Liver (tissue), 9 donors: ENCODE data around the gene BLZF1. TPM values are rescaled to one million over a fixed set of nuclear protein-coding genes. Genes with fewer than 3 reads are reported as not detected.

Experiments used
- DNase-seq: peaks from one replicate; pipeline ENCODE4 v3.0.0-alpha.2; 2017; ENCODE audit warnings: low spot score
- H3K27ac ChIP-seq, 2 donors: one replicate each; pipeline ENCODE4 v1.7.0; 2013; ENCODE audit warnings: inconsistent platforms in 2 of 2, low read length in 2 of 2, control low read depth in 1 of 2, low read depth in 1 of 2, mild to moderate bottlenecking in 1 of 2
- H3K27me3 ChIP-seq, 4 donors: one replicate each; pipeline versions ENCODE4 v1.6.1 to v1.7.0; 2013; ENCODE audit warnings: low read length in 3 of 4, inconsistent platforms in 1 of 4, mild to moderate bottlenecking in 1 of 4, moderate library complexity in 1 of 4; ENCODE audit not compliant: control insufficient read depth in 4 of 4, insufficient read depth in 4 of 4
- H3K36me3 ChIP-seq, 4 donors: one replicate each; pipeline versions ENCODE4 v1.6.1 to v1.7.0; 2013; ENCODE audit warnings: low read length in 3 of 4, mild to moderate bottlenecking in 3 of 4, low read depth in 1 of 4, moderate library complexity in 1 of 4; ENCODE audit not compliant: control insufficient read depth in 4 of 4, insufficient read depth in 3 of 4
- H3K4me1 ChIP-seq, 4 donors: one replicate each; pipeline versions ENCODE4 v1.6.1 to v1.7.0; 2013; ENCODE audit warnings: low read length in 3 of 4, mild to moderate bottlenecking in 3 of 4, moderate library complexity in 1 of 4; ENCODE audit not compliant: control insufficient read depth in 4 of 4, insufficient read depth in 4 of 4
- H3K4me3 ChIP-seq, 3 donors: one replicate each; pipeline versions ENCODE4 v1.6.1 to v1.7.0; 2013; ENCODE audit warnings: low read length in 3 of 3, control low read depth in 1 of 3, low read depth in 1 of 3, mild to moderate bottlenecking in 1 of 3
- H3K9ac ChIP-seq, 2 donors: one replicate each; pipeline ENCODE4 v1.7.0; 2013; ENCODE audit warnings: low read length in 2 of 2, mild to moderate bottlenecking in 2 of 2, moderate library complexity in 2 of 2, control low read depth in 1 of 2, low read depth in 1 of 2
- H3K9me3 ChIP-seq, 4 donors: one replicate each; pipeline versions ENCODE4 v1.6.1 to v1.7.0; 2013; ENCODE audit warnings: low read length in 3 of 4; ENCODE audit not compliant: control insufficient read depth in 4 of 4
- FOXA1 ChIP-seq: IDR thresholded peaks from 2 replicates; pipeline ENCODE4 v1.6.1; 2016; ENCODE audit warnings: antibody characterized with exemption
- FOXA2 ChIP-seq: IDR thresholded peaks from 2 replicates; pipeline ENCODE4 v1.6.1; 2016; ENCODE audit warnings: antibody characterized with exemption
- GABPA ChIP-seq, 2 donors: IDR thresholded peaks in 1 of 2; conservative IDR thresholded peaks in 1 of 2; 2 replicates each; pipeline ENCODE4 v1.6.1; 2016; ENCODE audit warnings: antibody characterized with exemption in 2 of 2, mild to moderate bottlenecking in 1 of 2, moderate library complexity in 1 of 2
- HNF4A ChIP-seq, 2 donors: conservative IDR thresholded peaks; 2 replicates each; pipeline ENCODE4 v1.6.1; 2016; ENCODE audit warnings: antibody characterized with exemption in 2 of 2, mild to moderate bottlenecking in 2 of 2
- HNF4G ChIP-seq: IDR thresholded peaks from 2 replicates; pipeline ENCODE4 v1.6.1; 2016; ENCODE audit warnings: antibody characterized with exemption
- JUND ChIP-seq, 2 donors: IDR thresholded peaks; 2 replicates each; pipeline ENCODE4 v1.6.1; 2016; ENCODE audit warnings: antibody characterized with exemption in 2 of 2
- NR2F2 ChIP-seq: IDR thresholded peaks from 2 replicates; pipeline ENCODE4 v1.6.1; 2016; ENCODE audit warnings: antibody characterized with exemption
- RAD21 ChIP-seq, 2 donors: IDR thresholded peaks; 2 replicates each; pipeline ENCODE4 v1.6.1; 2016; ENCODE audit warnings: antibody characterized with exemption in 2 of 2, mild to moderate bottlenecking in 2 of 2
- RXRA ChIP-seq, 2 donors: IDR thresholded peaks; 2 replicates each; pipeline ENCODE4 v1.6.1; 2017 to 2018; ENCODE audit warnings: antibody characterized with exemption in 2 of 2, mild to moderate bottlenecking in 1 of 2
- SP1 ChIP-seq: IDR thresholded peaks from 2 replicates; pipeline ENCODE4 v1.6.1; 2018; ENCODE audit warnings: antibody characterized with exemption, mild to moderate bottlenecking
- TAF1 ChIP-seq: conservative IDR thresholded peaks from 2 replicates; pipeline ENCODE4 v1.6.1; 2016; ENCODE audit warnings: antibody characterized with exemption, mild to moderate bottlenecking
- YY1 ChIP-seq: IDR thresholded peaks from 2 replicates; pipeline ENCODE4 v1.6.1; 2016; ENCODE audit warnings: antibody characterized with exemption, mild to moderate bottlenecking
- WGBS: extraction: QIAGEN DNeasy Blood & Tissue Kit; methylation state at CpG from one replicate; pipeline ENCODE4 v1.1.7; 2013; 5-methylcytosine and 5-hydroxymethylcytosine counted together
- polyA plus RNA-seq, 2 donors: library from polyadenylated mRNA; stranded (reverse) in 1 of 2; unstranded in 1 of 2; fragments of 200-250 nt in 1 of 2; fragments of >200 nt in 1 of 2; fragmentation: Nextera tagmentation in 1 of 2; extraction: Ambion mirVana in 1 of 2; gene quantifications; one replicate each; pipeline versions ENCODE4 v1.2.1 to v1.2.3, GENCODE V29; 2013 to 2015
- total RNA-seq, 2 donors: library from RNA; depleted of rRNA; stranded (reverse); fragments of >200 nt; gene quantifications; one replicate each; pipeline ENCODE4 v1.2.3, GENCODE V29; 2014
- TF ChIP-seq, protein P1 (sequence below): IDR thresholded peaks from 2 replicates; pipeline ENCODE4 v1.6.1; 2016; ENCODE audit warnings: antibody characterized with exemption
- TF ChIP-seq, protein P2 (sequence below): IDR thresholded peaks from 2 replicates; pipeline ENCODE4 v1.6.1; 2016; ENCODE audit warnings: antibody characterized with exemption
- TF ChIP-seq, protein P3 (sequence below): fragments of 150-350 bp; IDR thresholded peaks from 2 replicates; pipeline ENCODE4 v1.5.1; 2017; ENCODE audit warnings: improper control_type of control experiment, low read depth, low read length; ENCODE audit not compliant: missing input control
- TF ChIP-seq, protein P4 (sequence below): IDR thresholded peaks from 2 replicates; pipeline ENCODE4 v1.6.1; 2016; ENCODE audit warnings: antibody characterized with exemption
- TF ChIP-seq, protein P5 (sequence below): IDR thresholded peaks from 2 replicates; pipeline ENCODE4 v1.6.1; 2016; ENCODE audit warnings: antibody characterized with exemption, mild to moderate bottlenecking
- donor health status: healthy.
- donor health status: healthy.
- donor health status: healthy.
- donor health status: healthy.
- donor health status: healthy.

The BLZF1 gene
- total and polyA plus RNA-seq, 4 donors: 5.3 to 13.1 (median 8.7) TPM

DNA sequence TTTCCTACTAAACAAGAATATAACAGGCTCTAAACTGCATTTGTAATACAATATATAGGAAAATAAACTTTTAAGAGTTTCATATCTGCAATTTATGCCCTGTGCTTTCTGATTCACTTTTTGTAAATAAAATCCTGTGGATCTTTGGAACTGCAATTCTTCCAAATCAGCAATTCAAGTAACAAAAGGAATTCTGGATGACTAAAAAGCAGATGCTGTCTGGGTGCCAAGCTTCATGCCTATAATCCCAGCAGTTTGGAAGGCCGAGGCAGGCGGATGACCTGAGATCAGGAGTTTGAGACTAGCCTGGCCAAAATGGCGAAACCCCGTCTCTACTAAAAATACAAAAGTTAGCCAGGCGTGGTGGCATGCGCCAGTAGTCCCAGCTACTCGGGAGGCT, 6.7 kb upstream of the BLZF1 start:
- H3K36me3 ChIP-seq: no peaks in the 10 kb centered on the region
- no peaks in the 10 kb centered on the region for H3K4me1 ChIP-seq
- no peaks in the 10 kb centered on the region for H3K9me3 ChIP-seq
- no peaks in the 10 kb centered on the region for H3K27me3 ChIP-seq
- 95% methylated on average over 7 of the region's 7 CpGs for WGBS
- no peak for DNase-seq
- H3K4me3 ChIP-seq: no peak overlapping the region
- no peak overlapping the region for H3K9ac ChIP-seq
- H3K27ac ChIP-seq: no peak overlapping the region
- TF ChIP-seq SP1: no peak
- TF ChIP-seq, protein P1, sequence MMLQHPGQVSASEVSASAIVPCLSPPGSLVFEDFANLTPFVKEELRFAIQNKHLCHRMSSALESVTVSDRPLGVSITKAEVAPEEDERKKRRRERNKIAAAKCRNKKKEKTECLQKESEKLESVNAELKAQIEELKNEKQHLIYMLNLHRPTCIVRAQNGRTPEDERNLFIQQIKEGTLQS: no peak
- TF ChIP-seq FOXA1: no peak
- TF ChIP-seq, protein P2, sequence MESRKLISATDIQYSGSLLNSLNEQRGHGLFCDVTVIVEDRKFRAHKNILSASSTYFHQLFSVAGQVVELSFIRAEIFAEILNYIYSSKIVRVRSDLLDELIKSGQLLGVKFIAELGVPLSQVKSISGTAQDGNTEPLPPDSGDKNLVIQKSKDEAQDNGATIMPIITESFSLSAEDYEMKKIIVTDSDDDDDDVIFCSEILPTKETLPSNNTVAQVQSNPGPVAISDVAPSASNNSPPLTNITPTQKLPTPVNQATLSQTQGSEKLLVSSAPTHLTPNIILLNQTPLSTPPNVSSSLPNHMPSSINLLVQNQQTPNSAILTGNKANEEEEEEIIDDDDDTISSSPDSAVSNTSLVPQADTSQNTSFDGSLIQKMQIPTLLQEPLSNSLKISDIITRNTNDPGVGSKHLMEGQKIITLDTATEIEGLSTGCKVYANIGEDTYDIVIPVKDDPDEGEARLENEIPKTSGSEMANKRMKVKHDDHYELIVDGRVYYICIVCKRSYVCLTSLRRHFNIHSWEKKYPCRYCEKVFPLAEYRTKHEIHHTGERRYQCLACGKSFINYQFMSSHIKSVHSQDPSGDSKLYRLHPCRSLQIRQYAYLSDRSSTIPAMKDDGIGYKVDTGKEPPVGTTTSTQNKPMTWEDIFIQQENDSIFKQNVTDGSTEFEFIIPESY: no peak
- TF ChIP-seq, protein P3, sequence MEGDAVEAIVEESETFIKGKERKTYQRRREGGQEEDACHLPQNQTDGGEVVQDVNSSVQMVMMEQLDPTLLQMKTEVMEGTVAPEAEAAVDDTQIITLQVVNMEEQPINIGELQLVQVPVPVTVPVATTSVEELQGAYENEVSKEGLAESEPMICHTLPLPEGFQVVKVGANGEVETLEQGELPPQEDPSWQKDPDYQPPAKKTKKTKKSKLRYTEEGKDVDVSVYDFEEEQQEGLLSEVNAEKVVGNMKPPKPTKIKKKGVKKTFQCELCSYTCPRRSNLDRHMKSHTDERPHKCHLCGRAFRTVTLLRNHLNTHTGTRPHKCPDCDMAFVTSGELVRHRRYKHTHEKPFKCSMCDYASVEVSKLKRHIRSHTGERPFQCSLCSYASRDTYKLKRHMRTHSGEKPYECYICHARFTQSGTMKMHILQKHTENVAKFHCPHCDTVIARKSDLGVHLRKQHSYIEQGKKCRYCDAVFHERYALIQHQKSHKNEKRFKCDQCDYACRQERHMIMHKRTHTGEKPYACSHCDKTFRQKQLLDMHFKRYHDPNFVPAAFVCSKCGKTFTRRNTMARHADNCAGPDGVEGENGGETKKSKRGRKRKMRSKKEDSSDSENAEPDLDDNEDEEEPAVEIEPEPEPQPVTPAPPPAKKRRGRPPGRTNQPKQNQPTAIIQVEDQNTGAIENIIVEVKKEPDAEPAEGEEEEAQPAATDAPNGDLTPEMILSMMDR: no peak
- TF ChIP-seq JUND (IDR thresholded peaks at IDR 0.05): no peak
- no peak for TF ChIP-seq NR2F2
- no peak for TF ChIP-seq TAF1
- TF ChIP-seq YY1: no peak
- no peak for TF ChIP-seq GABPA (IDR thresholded peaks at IDR 0.05 in 1 of 2, conservative IDR thresholded peaks at IDR 0.05 in 1 of 2)
- no peak for TF ChIP-seq HNF4A (conservative IDR thresholded peaks at IDR 0.05)
- TF ChIP-seq RXRA (IDR thresholded peaks at IDR 0.05): no peak
- no peak for TF ChIP-seq FOXA2
- TF ChIP-seq, protein P4, sequence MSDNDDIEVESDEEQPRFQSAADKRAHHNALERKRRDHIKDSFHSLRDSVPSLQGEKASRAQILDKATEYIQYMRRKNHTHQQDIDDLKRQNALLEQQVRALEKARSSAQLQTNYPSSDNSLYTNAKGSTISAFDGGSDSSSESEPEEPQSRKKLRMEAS: no peak
- no peak for TF ChIP-seq RAD21 (IDR thresholded peaks at IDR 0.05)

DNA sequence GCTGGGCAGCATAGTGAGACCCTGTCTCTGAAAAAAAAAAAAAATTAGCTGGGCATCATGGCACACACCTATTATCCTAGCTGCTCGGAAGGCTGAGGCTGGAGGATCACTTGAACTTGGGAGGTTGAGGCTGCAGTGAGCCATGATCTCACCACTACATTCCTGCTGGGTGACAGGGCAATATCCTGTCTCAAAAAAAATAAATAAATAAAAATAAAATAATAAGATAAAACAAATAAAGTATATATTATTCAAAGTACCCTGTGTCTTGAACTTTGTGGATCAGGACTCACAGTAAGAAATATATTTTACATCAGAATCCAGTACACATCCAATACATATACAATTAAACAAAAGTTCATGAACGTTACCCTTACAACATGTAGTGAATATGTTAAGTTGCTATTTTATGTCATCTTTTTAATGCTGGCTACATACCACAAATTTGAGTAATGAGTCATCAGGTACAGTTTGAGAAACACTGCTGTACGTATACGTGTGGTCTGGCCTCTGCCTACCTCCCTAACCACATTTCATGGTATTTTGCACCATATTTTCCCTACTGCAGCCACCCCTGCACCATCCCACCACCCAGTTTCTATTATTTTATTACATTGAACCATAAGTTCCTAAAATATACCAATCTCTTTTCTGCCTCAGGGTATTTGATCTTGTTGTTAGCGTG, 4.8 kb upstream of the BLZF1 start:
- TF ChIP-seq, protein P5, sequence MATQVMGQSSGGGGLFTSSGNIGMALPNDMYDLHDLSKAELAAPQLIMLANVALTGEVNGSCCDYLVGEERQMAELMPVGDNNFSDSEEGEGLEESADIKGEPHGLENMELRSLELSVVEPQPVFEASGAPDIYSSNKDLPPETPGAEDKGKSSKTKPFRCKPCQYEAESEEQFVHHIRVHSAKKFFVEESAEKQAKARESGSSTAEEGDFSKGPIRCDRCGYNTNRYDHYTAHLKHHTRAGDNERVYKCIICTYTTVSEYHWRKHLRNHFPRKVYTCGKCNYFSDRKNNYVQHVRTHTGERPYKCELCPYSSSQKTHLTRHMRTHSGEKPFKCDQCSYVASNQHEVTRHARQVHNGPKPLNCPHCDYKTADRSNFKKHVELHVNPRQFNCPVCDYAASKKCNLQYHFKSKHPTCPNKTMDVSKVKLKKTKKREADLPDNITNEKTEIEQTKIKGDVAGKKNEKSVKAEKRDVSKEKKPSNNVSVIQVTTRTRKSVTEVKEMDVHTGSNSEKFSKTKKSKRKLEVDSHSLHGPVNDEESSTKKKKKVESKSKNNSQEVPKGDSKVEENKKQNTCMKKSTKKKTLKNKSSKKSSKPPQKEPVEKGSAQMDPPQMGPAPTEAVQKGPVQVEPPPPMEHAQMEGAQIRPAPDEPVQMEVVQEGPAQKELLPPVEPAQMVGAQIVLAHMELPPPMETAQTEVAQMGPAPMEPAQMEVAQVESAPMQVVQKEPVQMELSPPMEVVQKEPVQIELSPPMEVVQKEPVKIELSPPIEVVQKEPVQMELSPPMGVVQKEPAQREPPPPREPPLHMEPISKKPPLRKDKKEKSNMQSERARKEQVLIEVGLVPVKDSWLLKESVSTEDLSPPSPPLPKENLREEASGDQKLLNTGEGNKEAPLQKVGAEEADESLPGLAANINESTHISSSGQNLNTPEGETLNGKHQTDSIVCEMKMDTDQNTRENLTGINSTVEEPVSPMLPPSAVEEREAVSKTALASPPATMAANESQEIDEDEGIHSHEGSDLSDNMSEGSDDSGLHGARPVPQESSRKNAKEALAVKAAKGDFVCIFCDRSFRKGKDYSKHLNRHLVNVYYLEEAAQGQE: no peak
- no peak for TF ChIP-seq FOXA1
- no peak for TF ChIP-seq HNF4G
- no peak for TF ChIP-seq FOXA2
- TF ChIP-seq SP1: no peak
- no peak for TF ChIP-seq JUND (IDR thresholded peaks at IDR 0.05)
- TF ChIP-seq, protein P1: no peak
- TF ChIP-seq RXRA (IDR thresholded peaks at IDR 0.05): no peak
- no peak for TF ChIP-seq HNF4A (conservative IDR thresholded peaks at IDR 0.05)
- TF ChIP-seq, protein P4: no peak
- no peak for TF ChIP-seq NR2F2
- TF ChIP-seq, protein P2: no peak
- TF ChIP-seq RAD21 (IDR thresholded peaks at IDR 0.05): no peak
- WGBS: 92% methylated on average over 5 of the region's 5 CpGs
- H3K27me3 ChIP-seq: no peaks in the 10 kb centered on the region
- H3K9ac ChIP-seq: no peak overlapping the region
- no peak for DNase-seq
- no peak overlapping the region for H3K27ac ChIP-seq
- H3K9me3 ChIP-seq: no peaks in the 10 kb centered on the region
- peaks cover 2 to 7% (median 5%) of the 10 kb centered on the region in 4 donors for H3K4me1 ChIP-seq
- H3K36me3 ChIP-seq: no peaks in the 10 kb centered on the region
- no peak overlapping the region for H3K4me3 ChIP-seq
